NCI-H1436 treated with DMSO at 0.1 percent for 48 hours (cell line): ENCODE measurements around the gene BPIFB1.

Experiments
- DNase-seq: peaks from one replicate; lab custom pipeline; 2025; lab: John Stamatoyannopoulos, UW

Gene BPIFB1

GRCh38 chr20:33273117-33273851 is 9.7 kb upstream of the BPIFB1 start:
- DNase-seq: no peak

- no peak for DNase-seq
Measured at GRCh38 chr20:33275215-33275614, 7.8 kb upstream of the BPIFB1 start.

GRCh38 chr20:33275871-33276270 is 7.1 kb upstream of the BPIFB1 start:
- DNase-seq: no peak

- DNase-seq: no peak
Measured at GRCh38 chr20:33276303-33277113, 6.5 kb upstream of the BPIFB1 start.

GRCh38 chr20:33277471-33278441 is 5.3 kb upstream of the BPIFB1 start:
- no peak for DNase-seq

- DNase-seq: no peak
Measured at GRCh38 chr20:33278700-33279099, 4.3 kb upstream of the BPIFB1 start.

GRCh38 chr20:33279261-33279910 is 3.6 kb upstream of the BPIFB1 start:
- no peak for DNase-seq

GRCh38 chr20:33280000-33280680 is 2.9 kb upstream of the BPIFB1 start:
- DNase-seq: no peak

- no peak for DNase-seq
Measured at GRCh38 chr20:33280775-33281174, 2.2 kb upstream of the BPIFB1 start.

GRCh38 chr20:33281550-33282146 is 1.4 kb upstream of the BPIFB1 start:
- no peak for DNase-seq

- no peak for DNase-seq
Measured at GRCh38 chr20:33282196-33282934, 649 bp upstream of the BPIFB1 start.

- DNase-seq: no peak
Measured at GRCh38 chr20:33284284-33284683, 1.3 kb downstream of the BPIFB1 start.

GRCh38 chr20:33284937-33285336 is 1.9 kb downstream of the BPIFB1 start:
- no peak for DNase-seq

- no peak for DNase-seq
Measured at GRCh38 chr20:33285861-33286495, 3.0 kb downstream of the BPIFB1 start.

- DNase-seq: no peak
Measured at GRCh38 chr20:33287884-33288283, 4.9 kb downstream of the BPIFB1 start.

GRCh38 chr20:33290852-33291251 is 7.8 kb downstream of the BPIFB1 start:
- DNase-seq: no peak

- no peak for DNase-seq
Measured at GRCh38 chr20:33291416-33291815, 8.4 kb downstream of the BPIFB1 start.

- no peak for DNase-seq
Measured at GRCh38 chr20:33291830-33292355, 8.9 kb downstream of the BPIFB1 start.

GRCh38 chr20:33296206-33296605 is 13.2 kb downstream of the BPIFB1 start:
- DNase-seq: no peak
